ENCODE results near the gene RNF144B.
"Not testable (repeated sequence)": the region's sequence is repeated elsewhere in the genome, so short reads cannot be mapped to it uniquely, and the experiment has no call there.

Gene RNF144B

DNA sequence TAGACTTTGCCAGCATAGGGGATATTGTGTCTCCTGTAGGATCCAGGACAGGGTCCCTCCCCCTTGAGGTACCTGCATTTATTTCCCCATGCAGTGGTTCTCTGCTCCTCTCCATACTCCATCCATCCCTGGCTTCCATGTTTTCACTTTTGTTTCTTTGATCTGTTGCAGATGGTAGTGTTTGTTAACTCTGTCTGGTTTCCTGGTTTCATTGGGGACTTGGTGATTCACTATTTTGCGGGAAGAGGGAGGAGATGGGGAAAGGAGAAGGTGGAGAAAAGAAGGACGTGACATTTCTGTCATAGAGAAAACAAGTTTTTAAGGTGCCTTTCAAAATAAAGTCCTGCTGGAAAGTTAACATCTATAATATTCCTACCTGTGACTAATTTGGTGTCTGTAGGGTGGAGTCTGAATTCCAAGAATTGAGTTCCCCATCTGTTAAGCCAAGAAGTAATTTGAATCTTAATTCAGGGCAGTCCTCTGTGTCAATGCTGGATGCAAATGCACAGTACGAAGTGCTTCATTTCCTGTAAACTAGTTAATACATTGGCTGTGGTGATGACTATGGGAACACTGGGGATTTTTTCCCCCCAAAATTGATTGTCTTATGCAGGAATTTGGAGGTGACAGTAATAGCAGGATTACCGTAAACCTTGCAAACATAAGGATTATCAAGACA is 6.9 kb upstream of the RNF144B start:
- DNase-seq = no peak

- no peak for DNase-seq
Measured at GRCh38 chr6:18380851-18381250, 6.3 kb upstream of the RNF144B start.

DNA sequence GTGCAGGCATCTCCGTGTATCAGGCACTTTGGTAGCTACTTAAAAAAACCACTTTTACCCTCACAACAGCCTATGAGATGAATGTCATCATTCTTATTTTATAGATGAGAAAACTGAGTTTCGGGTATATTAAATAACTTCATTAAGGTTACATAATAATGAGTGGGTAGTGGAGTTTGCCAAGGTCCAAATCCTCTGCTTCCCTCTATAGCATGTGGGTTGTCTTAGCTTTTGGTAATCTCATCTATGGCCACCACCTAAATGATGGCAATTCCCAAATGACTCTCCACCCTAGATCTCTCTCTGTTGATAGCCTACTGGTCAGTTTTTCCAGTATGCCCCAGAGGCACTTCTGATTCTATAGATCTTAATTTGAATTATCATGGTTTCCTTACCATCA is 3.7 kb upstream of the RNF144B start:
- no peak for DNase-seq

DNA sequence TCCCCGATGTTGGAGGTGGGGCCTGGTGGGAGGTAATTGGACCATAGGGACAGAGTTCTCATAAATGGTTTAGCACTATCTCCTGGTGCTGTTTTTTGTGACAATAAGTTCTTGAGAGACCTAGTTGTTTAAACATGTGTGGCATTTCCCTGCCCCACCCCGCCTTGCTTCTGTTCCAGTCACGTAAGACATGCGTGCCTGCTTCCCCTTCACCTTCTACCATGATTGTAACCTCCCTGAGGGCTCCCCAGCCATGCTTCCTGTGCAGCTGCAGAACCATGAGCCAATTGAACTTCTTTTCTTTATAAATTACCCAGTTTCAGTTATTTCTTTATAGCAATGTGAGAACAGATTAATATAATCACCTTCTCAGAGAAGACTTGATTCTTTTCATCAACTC is 2.5 kb upstream of the RNF144B start:
- no peak for DNase-seq

DNA sequence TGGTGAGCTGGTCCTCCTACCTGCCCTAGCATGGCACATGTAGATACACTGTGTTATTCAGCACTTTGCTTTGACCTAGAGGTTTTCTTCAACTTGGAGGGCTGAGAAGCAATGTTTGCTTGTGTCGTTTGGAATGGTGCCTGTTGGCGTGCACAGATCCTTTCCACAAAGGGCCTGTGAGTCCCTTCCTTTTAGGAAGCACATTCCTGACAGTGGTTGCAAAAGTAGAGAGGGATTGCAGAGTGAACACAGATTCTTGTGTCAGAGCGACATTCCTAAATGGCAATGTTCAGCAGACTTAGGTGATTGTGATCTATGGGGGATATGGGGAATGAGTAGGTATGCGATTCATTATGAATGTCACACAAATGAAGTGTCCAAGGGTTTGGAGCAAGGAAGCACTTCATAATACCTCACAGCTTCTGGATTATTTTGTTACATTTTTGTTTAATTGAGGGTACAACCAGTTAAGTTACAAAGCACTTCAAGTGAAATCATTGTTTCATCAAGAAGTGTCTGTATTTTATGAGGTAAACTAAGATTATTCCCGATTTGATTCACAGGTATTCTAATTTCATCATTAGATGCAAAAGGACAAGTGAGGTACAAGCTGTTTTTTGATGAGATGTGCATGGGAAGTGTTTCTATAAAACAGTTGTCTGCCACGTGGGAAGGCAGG is 713 bp upstream of the RNF144B start:
- DNase-seq = no peak

- no peak for DNase-seq
Measured at GRCh38 chr6:18388271-18388670, 1.1 kb downstream of the RNF144B start.

DNA sequence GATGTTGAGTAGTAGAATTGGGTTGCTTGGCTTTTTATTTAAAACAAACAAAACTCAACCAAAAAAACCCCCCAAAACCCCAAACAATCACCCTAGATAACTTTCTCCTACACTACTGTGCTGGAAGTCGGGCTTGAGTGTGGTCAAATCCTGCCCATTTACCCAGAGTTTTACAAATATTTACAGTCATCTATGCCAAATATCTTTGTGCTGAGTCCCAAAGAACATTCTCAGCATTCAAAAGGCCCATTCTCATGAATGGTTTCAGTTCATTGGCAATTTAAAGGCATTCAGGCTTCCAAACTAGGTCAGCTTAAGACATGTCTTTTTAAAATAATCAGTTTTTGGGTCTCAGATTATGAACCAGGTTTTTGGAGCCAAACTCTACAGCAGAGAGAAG is 1.8 kb downstream of the RNF144B start:
- no peak for DNase-seq

DNA sequence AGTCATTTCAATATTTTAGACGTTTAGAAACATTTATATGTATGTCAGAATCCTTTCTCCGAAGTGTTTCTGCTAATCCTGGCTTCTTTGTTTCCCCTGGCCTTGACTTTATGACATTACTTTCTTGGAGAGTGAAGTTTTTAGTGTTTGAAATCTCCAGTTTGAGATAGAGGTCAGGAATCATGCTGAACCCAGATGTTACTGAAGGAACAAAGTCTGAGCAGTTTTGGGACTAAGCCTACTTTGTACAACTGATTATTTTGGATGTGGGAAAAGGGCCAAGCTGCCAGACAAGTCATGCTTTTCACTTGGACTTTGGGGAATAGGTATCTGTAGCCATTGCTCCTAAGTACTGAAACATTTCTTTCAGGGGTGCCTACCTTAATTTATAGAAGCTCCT is 2.3 kb downstream of the RNF144B start:
- DNase-seq = no peak

DNA sequence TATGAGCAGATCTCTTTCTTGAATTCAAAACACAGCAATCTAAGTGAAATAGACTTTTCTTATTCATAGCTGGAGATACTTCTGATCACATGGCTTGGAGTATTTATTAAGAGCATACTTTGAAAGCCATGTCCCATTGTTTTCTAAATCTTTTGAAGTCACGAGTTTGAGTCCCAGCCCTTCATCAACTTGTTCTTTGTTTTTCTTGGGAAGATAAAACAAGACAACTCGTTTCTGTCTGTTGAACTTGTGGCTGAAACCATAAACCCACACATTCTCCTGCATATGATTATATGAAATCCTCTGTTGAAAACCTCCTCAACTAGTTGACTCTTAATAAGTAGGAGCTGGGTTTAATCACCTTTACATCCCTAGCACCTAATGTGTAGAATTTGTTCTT is 3.3 kb downstream of the RNF144B start:
- DNase-seq = no peak

DNA sequence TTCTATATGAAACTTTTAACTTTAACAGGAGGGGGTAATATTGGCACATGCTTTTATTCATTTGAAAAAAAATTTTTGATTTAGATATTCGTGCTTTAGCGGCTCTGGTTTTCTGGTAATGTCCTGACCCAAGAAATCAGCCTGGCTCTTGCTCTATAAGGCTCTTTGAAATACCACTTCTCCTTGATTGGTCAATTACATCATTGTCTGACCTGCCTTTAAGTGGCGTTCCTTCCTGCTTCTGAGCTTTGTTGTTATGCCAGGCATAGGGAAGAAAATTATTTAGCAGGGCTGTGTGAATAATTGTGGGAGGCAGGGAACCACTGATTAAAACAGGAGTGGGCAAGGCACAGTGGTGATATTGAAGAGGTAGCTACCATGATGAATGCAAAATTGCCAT is 3.9 kb downstream of the RNF144B start:
- DNase-seq = no peak

DNA sequence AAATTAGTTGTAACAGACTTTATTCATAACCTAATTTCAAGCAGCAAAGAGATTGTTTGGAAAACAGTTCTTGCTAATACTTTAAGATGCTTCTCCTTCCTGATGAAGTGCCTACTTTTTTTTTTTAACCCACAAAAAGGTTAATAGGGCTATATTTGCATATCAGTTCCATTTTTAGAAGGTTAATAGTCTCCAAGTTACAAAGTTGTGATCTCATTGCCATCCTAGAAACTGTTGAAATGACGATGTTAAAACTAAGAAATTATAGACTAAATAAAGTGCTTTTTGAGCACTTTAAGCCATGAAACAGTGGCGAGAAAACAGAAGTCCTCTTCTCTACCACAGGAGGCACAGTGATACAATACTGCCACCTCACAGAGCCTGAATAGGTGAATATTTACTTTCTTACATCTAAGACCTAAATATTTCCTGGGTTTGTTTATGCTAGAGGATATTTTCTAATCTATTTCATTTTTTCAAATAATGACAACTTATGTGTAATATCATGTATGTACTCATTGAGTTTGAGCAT is 5.3 kb downstream of the RNF144B start:
- DNase-seq = no peak

DNA sequence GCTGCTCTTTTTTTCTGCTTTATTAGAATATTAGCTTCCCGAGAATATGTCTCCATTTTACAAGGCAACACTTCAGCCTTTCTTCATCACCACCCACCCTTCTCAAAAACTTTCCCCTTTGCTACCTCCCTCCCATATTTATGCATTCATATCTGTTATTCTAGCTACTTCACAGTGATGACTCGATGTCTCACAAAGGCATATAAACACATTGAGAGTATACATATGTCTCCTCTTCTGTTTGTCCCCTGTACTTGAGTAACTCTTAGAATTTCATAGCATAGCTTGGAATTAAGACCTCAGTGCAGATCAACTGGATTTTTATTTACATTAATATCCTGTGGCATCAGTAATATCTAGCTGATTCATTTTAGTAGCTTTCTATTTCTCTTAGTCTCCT is 6.5 kb downstream of the RNF144B start:
- no peak for DNase-seq

- DNase-seq = no peak
Measured at GRCh38 chr6:18395177-18395855, 8.2 kb downstream of the RNF144B start.

- no peak for DNase-seq
Measured at GRCh38 chr6:18395856-18396197, 8.7 kb downstream of the RNF144B start.

DNA sequence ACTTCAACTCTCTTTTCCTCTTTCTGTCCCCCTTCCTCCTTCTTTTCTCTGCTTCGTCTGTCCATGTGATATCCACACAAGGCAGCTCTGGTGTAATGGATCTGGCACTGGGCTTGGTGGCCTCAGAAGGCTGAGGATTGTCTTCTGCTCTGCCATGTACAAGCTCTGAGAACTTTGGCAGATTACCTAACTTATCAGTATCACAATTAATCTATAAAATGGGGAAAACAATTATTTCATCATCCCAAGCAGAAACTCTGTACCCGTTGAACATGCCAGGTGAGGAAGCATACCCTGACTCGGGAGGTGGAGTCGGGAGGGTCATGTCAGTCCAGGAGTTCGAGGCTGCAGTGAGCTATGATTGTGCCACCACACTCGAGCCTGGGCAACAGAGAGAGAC is 10.6 kb downstream of the RNF144B start:
- DNase-seq = no peak

DNA sequence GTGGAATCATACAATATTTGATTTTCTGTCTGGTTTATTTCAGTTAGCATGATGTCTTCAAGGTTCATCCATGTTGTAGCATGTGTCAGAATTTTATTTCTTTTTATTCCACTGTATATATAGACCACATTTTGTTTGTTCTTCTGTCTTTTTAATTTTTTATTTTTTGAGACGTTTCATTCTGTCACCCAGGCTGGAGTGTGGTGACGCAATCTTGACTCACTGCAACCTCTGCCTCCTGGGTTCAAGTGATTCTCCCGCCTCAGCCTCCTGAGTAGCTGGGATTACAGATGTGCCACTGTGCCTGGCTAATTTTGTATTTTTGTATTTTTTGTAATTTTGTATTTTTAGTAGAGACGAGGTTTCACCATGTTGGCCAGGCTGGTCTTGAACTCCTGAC is 11.1 kb downstream of the RNF144B start:
- DNase-seq = not testable (repeated sequence)

DNA sequence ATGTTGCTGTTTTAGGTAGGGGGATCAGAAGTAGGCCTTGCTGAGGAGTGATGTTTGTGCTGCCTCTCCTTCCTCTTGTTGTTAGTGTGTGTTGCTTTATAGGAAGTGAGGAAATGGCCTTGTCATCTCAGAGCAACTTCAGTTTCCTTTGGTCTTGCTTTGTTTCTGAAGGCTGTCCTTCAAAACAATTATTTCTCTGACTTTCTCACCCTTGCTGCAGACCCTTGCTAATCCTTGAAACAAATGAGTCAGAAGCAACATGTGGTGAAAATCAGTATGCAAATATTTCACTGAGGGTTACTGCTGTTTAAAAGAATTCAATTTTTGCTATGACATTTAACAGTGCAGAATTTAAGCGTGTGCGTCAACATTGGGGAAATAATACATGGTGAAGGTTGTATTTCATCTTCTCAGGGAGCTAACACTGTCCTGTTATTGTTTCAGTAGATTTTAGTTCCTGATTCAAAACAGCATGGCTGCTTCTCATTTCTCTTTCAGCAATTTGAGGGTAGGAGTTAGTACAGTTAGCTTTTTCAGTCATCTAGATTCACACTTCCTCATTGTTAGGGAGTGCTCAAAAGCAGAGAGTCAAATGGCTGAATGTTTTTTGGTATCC is 13.8 kb downstream of the RNF144B start:
- DNase-seq = no peak

DNA sequence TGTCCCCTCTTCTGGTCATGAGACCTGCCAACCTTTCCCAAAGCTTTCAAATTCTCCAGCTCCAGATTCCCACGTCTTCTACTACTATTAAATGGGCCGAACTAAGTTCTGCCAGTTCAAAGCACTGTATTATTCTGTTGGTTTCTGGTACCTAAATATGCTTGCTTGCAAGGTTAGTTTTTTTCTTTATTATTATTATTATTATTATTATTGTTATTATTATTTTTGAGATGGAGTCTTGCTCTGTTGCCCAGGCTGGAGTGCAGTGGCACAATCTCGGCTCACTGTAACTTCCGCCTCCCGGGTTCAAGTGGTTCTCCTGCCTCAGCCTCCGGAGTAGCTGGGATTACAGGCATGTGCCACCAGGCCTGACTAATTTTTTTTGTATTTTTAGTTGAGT is 17.8 kb downstream of the RNF144B start:
- DNase-seq = not testable (repeated sequence)

GRCh38 chr6:18405477-18406293 is 18.5 kb downstream of the RNF144B start:
- DNase-seq = no peak

DNA sequence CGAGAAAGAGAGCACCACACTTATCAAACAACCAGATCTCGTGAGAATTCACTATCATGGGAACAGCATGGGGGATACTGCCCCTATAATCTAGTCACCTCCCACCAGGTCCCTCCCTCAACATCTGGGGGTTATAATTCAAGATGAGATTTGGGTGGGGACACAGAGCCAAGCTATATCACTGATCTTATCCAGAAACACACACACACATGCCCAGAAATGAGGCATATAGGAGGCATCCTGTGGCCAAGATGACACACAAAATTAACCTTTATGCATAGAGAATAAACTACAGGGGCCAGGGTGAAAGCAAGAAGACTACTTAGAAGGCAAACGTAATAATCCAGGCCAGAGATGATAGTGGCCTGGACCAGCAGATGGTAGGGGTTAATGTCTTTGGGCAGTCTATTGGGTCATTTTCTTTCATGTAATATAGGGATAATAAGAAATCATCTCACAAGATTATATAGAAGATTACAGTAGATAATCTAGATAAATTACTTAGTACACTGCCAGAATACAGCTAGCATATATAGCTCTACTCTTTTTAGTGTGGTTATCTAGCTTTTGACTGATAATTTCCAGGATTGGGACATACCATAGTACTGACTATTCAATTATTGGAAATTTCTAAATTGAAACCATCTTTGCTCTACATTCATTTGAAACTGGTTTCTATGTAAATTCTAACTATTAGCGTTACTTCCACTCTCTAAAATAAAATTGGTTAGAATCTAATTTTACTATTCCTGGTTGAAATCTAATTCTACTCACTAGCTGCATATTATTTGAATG is 20.0 kb downstream of the RNF144B start:
- DNase-seq = no peak

DNA sequence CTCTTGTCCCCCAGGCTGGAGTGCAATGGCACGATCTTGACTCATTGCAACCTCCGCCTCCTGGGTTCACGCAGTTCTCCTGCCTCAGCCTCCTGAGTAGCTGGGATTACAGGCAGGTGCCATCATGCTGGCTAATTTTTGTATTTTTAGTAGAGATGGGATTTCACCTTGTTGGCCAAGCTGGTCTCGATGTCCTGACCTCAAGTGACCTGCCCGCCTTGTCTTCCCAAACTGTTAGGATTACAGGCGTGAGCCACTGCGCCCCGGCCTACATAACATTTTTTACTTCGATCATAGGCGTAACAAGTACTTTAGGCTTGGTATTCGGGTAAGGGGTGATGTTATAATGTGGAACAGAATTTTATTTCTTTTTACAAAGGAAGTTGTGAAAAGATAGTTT is 22.5 kb downstream of the RNF144B start:
- not testable (repeated sequence) for DNase-seq

DNA sequence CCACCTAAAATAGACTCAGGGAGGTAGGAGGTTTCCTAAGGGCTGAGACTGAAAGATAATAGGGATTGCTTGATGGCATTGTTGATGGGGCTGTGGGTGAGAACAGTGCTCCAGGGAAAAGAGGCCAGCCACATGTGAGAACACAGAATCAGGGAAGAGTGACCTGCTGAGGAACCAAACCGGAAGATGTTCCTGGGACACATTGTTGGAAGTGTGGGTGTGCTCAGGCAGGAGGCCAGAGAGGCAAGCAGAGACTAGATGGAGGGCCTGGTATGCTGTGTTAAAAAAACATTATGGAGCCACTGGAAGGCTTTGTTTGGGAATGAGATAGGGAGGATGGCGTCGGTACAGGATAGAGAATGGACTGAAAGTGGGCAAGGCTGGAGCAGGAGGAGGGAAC is 23.3 kb downstream of the RNF144B start:
- no peak for DNase-seq

All from CD4-positive, alpha-beta T cell treated with Interleukin-15 for 1 hour (primary cell).